GM06990 (cell line): ENCODE measurements around the gene FRY.

Source experiments
- DNase-seq: peaks from one replicate; pipeline ENCODE4 v3.0.0-alpha.2; 2011; ENCODE audit not compliant: insufficient read length; ENCODE audit errors: extremely low read depth
- H3K27me3 ChIP-seq: replicated peaks from 2 replicates; pipeline ENCODE4 v1.6.0; 2011; ENCODE audit warnings: low read length; ENCODE audit not compliant: control insufficient read depth, insufficient read depth
- H3K36me3 ChIP-seq: 2 replicates; pipeline ENCODE4 v1.5.1; 2011; ENCODE audit warnings: low read length; ENCODE audit not compliant: control insufficient read depth, insufficient read depth
- H3K4me3 ChIP-seq: replicated peaks from 2 replicates; pipeline ENCODE4 v1.5.1; 2011; ENCODE audit warnings: low read depth, mild to moderate bottlenecking, control low read depth, low read length
- CTCF ChIP-seq: IDR thresholded peaks from 2 replicates; pipeline ENCODE4 v1.5.1; 2011; ENCODE audit warnings: low read length, control low read depth, mild to moderate bottlenecking, inconsistent platforms; ENCODE audit not compliant: insufficient read depth, poor library complexity, severe bottlenecking

Gene FRY

GRCh38 chr13:32200741-32201140 lies 169.2 kb downstream of the FRY start:
- Histone ChIP-seq H3K4me3 (no peak overlapping the region), H3K27me3 (no peaks in the 10 kb centered on the region), H3K36me3 (no peaks in the 10 kb centered on the region)
- no peak for TF ChIP-seq CTCF
- no peak for DNase-seq

GRCh38 chr13:32201809-32202208 lies 170.2 kb downstream of the FRY start:
- DNase-seq, result no peak
- TF ChIP-seq CTCF, result no peak
- H3K4me3 ChIP-seq, result no peak overlapping the region
- H3K27me3 ChIP-seq, result no peaks in the 10 kb centered on the region
- H3K36me3 ChIP-seq, result no peaks in the 10 kb centered on the region

- DNase-seq, result no peak
- no peak for TF ChIP-seq CTCF
- no peak overlapping the region for H3K4me3 ChIP-seq
Measured at GRCh38 chr13:32202268-32202667, 170.7 kb downstream of the FRY start.

GRCh38 chr13:32203221-32203620 lies 171.6 kb downstream of the FRY start:
- no peak for TF ChIP-seq CTCF
- Histone ChIP-seq H3K27me3 (no peaks in the 10 kb centered on the region), H3K4me3 (no peak overlapping the region), H3K36me3 (no peaks in the 10 kb centered on the region)
- DNase-seq, result no peak

More at GRCh38 chr13:32202268-32202667, 170.7 kb downstream of the FRY start:
- Histone ChIP-seq H3K27me3 (no peaks in the 10 kb centered on the region), H3K36me3 (no peaks in the 10 kb centered on the region)

- Histone ChIP-seq H3K4me3 (no peak overlapping the region), H3K27me3 (no peaks in the 10 kb centered on the region), H3K36me3 (no peaks in the 10 kb centered on the region)
- no peak for TF ChIP-seq CTCF
- no peak for DNase-seq
Measured at GRCh38 chr13:32203736-32204135, 172.2 kb downstream of the FRY start.

- no peak for TF ChIP-seq CTCF
- H3K36me3 ChIP-seq, result no peaks in the 10 kb centered on the region
- H3K4me3 ChIP-seq, result no peak overlapping the region
- H3K27me3 ChIP-seq, result no peaks in the 10 kb centered on the region
- DNase-seq, result no peak
Measured at GRCh38 chr13:32205431-32206096, 174.0 kb downstream of the FRY start.
